ENCODE results near the gene LMNTD2. TPM values are rescaled to one million over a fixed set of nuclear protein-coding genes. Genes with fewer than 3 reads are reported as not detected.

LMNTD2 gene
- total RNA-seq, 1 donor from 2014 or later: 2.3 TPM

DNA sequence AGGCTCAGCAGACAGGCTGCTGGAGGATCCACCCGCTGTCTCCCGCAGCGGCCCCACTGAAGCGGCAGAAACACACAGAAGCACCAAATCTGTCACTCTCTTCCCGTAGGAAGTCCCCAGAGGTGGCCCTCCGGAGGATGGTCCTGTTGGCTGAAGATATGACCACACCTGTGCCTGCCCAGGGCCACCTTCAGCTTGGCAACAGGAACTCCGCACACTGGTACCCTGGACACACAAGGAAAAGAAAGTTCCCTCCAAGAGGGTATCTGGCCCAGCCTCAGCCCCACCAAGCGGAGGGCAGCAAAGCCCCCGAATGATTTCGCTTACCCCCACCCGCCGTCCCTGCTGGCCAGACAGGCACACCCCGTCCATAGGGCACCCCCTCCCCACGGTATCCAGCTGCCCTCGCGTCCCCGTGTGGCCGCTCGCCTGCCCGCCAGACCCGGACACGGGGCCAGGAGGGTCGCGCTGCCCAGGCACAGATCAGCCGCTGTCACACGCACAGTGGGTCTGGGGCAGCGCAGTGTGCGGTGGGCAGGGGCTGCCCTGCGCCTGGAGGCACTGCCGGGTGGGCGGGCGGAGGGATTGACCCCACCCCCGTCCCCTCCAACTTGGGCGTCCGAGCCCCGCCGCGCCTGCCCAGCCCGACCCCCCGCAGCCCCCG lies 7.2 kb upstream of the LMNTD2 start:
- peaks cover 2% of the 10 kb centered on the region for H3K9me3 Mint-ChIP-seq (ENCODE audit: unreplicated experiment)
- no peaks in the 10 kb centered on the region for H3K36me3 Mint-ChIP-seq (ENCODE audit: unreplicated experiment)
- H3K27ac Mint-ChIP-seq (ENCODE audit: unreplicated experiment): peak overlapping the region; percentile 28
- no peak for DNase-seq
- H3K27me3 Mint-ChIP-seq (ENCODE audit: unreplicated experiment): peaks cover 9% of the 10 kb centered on the region
- H3K4me3 Mint-ChIP-seq (ENCODE audit: unreplicated experiment): peak overlapping the region; percentile 85
- TF ChIP-seq, protein P1, sequence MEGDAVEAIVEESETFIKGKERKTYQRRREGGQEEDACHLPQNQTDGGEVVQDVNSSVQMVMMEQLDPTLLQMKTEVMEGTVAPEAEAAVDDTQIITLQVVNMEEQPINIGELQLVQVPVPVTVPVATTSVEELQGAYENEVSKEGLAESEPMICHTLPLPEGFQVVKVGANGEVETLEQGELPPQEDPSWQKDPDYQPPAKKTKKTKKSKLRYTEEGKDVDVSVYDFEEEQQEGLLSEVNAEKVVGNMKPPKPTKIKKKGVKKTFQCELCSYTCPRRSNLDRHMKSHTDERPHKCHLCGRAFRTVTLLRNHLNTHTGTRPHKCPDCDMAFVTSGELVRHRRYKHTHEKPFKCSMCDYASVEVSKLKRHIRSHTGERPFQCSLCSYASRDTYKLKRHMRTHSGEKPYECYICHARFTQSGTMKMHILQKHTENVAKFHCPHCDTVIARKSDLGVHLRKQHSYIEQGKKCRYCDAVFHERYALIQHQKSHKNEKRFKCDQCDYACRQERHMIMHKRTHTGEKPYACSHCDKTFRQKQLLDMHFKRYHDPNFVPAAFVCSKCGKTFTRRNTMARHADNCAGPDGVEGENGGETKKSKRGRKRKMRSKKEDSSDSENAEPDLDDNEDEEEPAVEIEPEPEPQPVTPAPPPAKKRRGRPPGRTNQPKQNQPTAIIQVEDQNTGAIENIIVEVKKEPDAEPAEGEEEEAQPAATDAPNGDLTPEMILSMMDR (IDR thresholded peaks at IDR 0.05; ENCODE audit: partially characterized antibody, unreplicated experiment): no peak
- H3K4me1 Mint-ChIP-seq (ENCODE audit: low read depth, unreplicated experiment): no peaks in the 10 kb centered on the region

DNA sequence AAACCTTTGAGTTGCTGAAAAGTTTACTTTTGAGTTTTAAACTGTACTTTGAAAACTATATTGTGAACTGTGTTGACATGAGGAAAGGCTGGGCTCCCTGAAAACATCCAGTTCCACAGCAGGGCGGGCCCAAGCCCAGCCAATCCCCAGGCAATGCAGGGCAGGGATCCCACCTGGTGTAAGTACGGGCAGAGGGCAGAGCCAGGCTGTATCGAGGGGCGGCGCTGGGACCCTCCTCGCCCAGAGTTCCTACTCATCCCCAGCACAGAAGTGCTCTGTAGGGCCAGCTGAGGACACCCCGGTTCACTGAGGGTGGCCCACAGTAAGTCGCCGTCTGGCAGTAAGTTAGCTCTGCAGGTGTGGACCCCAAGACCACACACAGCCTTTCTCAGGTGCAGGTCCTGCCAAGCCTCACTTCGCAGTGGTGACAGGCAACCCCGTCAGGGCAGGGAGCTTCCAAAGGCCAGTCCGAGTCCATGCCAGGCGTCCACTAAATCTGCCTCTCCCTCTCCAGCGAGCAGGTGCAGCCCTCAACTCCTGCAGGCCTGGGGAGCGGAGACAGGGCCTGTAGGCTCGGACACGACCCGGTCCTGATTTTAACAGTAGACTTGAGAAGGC lies 6.6 kb upstream of the LMNTD2 start:
- no peaks in the 10 kb centered on the region for H3K4me1 Mint-ChIP-seq (ENCODE audit: low read depth, unreplicated experiment)
- TF ChIP-seq, protein P1 (IDR thresholded peaks at IDR 0.05; ENCODE audit: partially characterized antibody, unreplicated experiment): no peak
- peaks cover 9% of the 10 kb centered on the region for H3K27me3 Mint-ChIP-seq (ENCODE audit: unreplicated experiment)
- DNase-seq: no peak
- no peaks in the 10 kb centered on the region for H3K36me3 Mint-ChIP-seq (ENCODE audit: unreplicated experiment)
- peak overlapping the region; percentile 85 for H3K4me3 Mint-ChIP-seq (ENCODE audit: unreplicated experiment)
- H3K9me3 Mint-ChIP-seq (ENCODE audit: unreplicated experiment): peaks cover 2% of the 10 kb centered on the region
- peak overlapping the region; percentile 28 for H3K27ac Mint-ChIP-seq (ENCODE audit: unreplicated experiment)

DNA sequence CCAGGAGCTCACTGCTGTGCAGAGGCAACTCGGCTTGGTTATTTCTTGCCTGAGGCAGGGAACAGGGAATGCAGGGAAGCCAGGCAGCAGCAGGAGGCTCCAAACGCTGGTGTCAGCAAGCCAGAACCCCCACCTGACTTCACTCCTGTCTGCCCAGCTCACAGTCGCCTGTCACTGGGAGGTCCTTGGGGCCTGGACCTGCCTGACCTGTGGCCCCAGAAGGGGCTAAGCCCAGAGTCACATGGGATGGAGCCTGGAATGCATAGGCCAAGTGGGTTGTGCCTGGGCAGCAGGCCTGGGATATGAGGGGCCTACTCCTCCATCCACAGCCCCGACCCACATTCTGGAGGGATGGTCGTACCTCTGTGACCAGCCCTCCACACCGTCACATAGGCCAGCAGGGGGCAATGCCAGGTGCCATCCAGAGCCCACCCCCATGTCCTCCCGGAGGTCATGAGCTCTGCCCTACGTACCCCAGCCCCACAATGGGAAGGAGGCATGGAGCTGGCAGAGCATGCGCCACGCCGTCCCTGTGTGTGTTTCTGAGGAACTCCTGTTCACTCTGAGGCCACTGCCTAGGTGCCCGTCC lies 5.5 kb upstream of the LMNTD2 start:
- Mint-ChIP-seq H3K27me3 (ENCODE audit: unreplicated experiment) (peaks cover 9% of the 10 kb centered on the region), H3K4me3 (ENCODE audit: unreplicated experiment) (no peak overlapping the region), H3K27ac (ENCODE audit: unreplicated experiment) (no peak overlapping the region), H3K9me3 (ENCODE audit: unreplicated experiment) (peaks cover 2% of the 10 kb centered on the region), H3K36me3 (ENCODE audit: unreplicated experiment) (no peaks in the 10 kb centered on the region), H3K4me1 (ENCODE audit: low read depth, unreplicated experiment) (no peaks in the 10 kb centered on the region)
- DNase-seq: no peak
- TF ChIP-seq, protein P1 (IDR thresholded peaks at IDR 0.05; ENCODE audit: partially characterized antibody, unreplicated experiment): no peak

DNA sequence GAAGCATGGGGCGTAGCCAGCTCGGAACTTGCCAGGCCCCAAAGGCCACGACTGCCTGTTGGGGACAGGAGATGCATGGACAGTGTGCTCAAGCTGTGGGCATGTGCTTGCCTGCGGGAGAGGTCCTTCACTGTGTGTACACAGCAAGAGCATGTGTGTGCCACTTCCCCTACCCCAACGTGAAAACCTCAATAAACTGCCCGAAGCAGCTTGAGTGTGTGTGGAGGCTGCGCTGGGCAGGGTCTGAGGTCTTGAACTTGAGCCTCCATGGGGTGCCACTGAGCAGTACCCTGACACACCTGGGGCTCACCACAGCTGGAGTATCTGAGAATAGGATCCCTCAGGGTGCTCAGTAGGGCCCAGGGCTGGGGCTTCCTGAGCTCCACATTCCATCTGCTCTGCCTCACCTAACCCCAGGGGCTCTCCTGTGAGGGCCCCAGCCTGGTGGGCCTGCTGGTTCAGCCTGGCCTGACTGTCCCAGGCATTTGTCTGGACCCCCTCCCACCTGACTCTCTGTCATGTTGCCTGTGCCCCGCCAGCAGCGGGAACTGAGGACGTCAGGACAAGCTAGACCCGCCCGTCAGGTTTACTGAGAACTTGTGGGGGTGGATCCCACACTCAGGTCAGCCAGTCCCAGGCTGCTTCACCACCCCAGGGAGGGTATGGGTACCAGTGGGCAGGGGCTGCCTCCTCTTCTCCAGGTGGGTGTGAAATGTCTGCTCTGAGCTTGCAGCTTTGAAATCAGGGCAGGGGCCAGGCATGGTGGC lies 3.5 kb upstream of the LMNTD2 start:
- TF ChIP-seq, protein P1 (IDR thresholded peaks at IDR 0.05; ENCODE audit: partially characterized antibody, unreplicated experiment): no peak
- DNase-seq: no peak
- Mint-ChIP-seq H3K4me3 (ENCODE audit: unreplicated experiment) (no peak overlapping the region), H3K9me3 (ENCODE audit: unreplicated experiment) (peaks cover 8% of the 10 kb centered on the region), H3K27me3 (ENCODE audit: unreplicated experiment) (peaks cover 7% of the 10 kb centered on the region), H3K36me3 (ENCODE audit: unreplicated experiment) (no peaks in the 10 kb centered on the region), H3K4me1 (ENCODE audit: low read depth, unreplicated experiment) (no peaks in the 10 kb centered on the region), H3K27ac (ENCODE audit: unreplicated experiment) (no peak overlapping the region)
